ENCODE measurements around the gene HOOK1. TPM values are rescaled to one million over a fixed set of nuclear protein-coding genes. Genes with fewer than 3 reads are reported as not detected.

Gene HOOK1
- total RNA-seq, 1 donor from 2014 or later = 8.9 TPM

DNA sequence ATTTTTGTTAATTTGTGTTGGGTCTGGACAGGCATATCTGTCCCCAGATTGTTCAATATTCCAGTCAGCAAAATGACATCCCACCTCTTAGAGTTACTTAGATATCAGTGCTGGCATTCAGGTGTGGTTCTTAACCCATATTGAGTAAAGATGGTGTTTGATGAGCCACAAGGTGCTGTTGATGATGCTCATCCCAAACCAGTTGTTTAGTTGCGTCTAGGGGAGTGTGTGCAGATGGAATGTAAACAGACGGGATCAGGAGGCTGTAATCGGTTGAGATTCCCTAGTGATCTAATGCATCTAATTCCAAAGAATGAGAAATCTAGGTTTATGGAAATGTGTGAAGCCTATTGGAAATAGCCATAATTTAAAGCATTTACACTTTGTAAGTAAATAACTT is 1.1 kb downstream of the HOOK1 start:
- TF ChIP-seq, protein P1, sequence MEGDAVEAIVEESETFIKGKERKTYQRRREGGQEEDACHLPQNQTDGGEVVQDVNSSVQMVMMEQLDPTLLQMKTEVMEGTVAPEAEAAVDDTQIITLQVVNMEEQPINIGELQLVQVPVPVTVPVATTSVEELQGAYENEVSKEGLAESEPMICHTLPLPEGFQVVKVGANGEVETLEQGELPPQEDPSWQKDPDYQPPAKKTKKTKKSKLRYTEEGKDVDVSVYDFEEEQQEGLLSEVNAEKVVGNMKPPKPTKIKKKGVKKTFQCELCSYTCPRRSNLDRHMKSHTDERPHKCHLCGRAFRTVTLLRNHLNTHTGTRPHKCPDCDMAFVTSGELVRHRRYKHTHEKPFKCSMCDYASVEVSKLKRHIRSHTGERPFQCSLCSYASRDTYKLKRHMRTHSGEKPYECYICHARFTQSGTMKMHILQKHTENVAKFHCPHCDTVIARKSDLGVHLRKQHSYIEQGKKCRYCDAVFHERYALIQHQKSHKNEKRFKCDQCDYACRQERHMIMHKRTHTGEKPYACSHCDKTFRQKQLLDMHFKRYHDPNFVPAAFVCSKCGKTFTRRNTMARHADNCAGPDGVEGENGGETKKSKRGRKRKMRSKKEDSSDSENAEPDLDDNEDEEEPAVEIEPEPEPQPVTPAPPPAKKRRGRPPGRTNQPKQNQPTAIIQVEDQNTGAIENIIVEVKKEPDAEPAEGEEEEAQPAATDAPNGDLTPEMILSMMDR (IDR thresholded peaks at IDR 0.05; ENCODE audit: insufficient read depth, low read length, poor library complexity, severe bottlenecking) = no peak
- H3K4me3 ChIP-seq (ENCODE audit: low read depth, low read length) = peak overlapping the region; percentile 96
- H3K36me3 ChIP-seq (ENCODE audit: control insufficient read depth, insufficient read depth, low read length) = no peaks in the 10 kb centered on the region
- H3K27me3 ChIP-seq (ENCODE audit: control insufficient read depth, insufficient read depth, low read length) = no peaks in the 10 kb centered on the region
- DNase-seq (ENCODE audit: low read depth) = no peak

DNA sequence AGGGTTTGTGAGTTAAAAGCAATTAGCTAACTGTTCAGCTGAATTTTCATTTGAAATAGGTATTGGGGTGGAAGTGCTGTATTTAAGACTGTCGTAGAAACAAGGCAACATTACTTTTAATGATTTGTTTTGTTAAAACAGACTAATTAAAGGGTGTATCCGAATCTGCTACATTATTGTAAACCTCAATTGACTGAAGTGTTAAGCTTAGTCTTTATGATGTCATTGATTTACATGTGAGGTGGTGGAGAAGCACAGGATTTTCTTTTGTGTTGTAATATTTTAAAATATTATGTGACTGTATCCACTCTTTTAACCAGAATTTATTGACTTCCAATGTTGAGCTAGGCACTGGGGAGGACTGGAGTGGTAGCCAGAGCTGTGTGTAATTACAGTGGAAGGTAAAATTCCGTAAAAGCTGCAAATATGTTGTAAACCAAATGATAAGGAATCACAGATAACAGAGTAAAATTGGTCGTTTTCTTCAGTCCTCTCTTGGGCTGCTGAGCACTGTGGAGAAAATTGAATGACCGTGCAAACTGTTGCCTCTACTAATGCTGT is 1.6 kb downstream of the HOOK1 start:
- TF ChIP-seq, protein P1 (IDR thresholded peaks at IDR 0.05; ENCODE audit: insufficient read depth, low read length, poor library complexity, severe bottlenecking) = no peak
- H3K27me3 ChIP-seq (ENCODE audit: control insufficient read depth, insufficient read depth, low read length) = no peaks in the 10 kb centered on the region
- no peaks in the 10 kb centered on the region for H3K36me3 ChIP-seq (ENCODE audit: control insufficient read depth, insufficient read depth, low read length)
- peak overlapping the region; percentile 96 for H3K4me3 ChIP-seq (ENCODE audit: low read depth, low read length)
- DNase-seq (ENCODE audit: low read depth) = no peak

DNA sequence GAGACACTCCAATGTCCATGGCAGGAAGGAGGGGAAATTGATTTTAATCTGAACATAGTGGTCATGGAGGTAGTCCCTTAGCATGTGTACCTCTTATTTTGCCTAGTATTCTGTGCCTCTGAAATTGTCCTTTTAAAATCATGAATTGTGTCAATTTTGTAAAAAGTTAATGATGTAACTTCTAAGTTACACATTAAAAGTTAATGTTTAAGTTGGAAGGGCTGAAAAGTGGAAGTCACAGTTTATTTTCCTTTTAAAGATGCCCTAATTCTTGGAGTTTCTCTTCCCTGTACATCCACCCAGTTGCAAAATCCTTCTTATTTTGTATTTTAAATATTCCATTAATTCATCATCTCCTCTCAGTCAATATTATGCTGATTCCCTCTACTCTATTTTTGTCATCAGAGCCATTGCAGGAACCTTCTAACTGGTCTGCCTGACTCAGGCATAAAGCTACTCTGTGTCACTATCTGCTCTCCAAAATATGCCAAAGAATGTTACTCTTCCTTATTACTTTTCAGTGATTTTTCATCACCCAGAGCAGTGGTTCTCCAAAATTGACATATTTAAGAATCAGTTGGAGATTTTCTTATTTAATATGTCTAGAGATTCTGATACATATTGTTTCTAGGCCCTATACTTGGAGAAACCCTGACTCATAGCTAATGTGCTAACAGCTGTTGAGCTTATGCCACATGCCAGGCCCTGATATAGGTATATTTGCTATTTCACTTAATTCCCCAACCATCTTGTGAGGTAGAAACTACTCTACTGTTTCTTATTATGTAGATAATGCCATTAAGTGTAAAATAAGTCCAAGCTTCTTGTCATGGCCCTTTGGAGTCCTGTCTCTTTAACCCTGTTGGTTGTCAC is 5.1 kb downstream of the HOOK1 start:
- TF ChIP-seq, protein P1 (IDR thresholded peaks at IDR 0.05; ENCODE audit: insufficient read depth, low read length, poor library complexity, severe bottlenecking) = no peak
- DNase-seq (ENCODE audit: low read depth) = no peak
- Histone ChIP-seq H3K36me3 (ENCODE audit: control insufficient read depth, insufficient read depth, low read length) (no peaks in the 10 kb centered on the region), H3K27me3 (ENCODE audit: control insufficient read depth, insufficient read depth, low read length) (no peaks in the 10 kb centered on the region), H3K4me3 (ENCODE audit: low read depth, low read length) (no peak overlapping the region)

DNA sequence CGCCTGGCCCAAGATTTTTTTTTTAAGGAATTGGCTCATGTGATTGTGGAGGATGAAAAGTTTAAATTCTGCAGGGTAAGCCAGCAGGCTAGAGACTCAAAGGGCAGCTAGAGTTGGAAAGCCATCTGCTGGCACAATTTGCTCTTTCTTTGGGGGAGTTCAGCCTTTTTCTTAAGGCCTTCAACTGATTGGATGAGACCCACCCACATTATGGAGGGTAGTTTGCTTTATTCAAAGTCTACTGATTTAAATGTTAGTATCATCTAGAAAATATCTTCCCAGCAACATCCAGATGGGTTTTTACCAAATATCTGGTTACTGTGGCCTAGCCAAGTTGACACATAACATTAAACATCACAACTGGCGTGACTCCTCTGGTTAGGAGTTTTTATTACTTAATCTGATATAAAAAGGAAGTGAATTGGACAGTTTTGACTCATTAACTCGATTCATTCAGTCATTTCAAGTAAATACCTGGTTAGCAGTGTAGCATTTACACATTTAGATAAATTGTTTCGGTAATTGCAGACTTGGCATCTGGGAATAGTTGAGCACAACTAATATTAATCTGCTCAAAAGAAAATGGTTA is 12.4 kb downstream of the HOOK1 start:
- DNase-seq (ENCODE audit: low read depth) = no peak
- TF ChIP-seq, protein P1 (IDR thresholded peaks at IDR 0.05; ENCODE audit: insufficient read depth, low read length, poor library complexity, severe bottlenecking) = no peak

DNA sequence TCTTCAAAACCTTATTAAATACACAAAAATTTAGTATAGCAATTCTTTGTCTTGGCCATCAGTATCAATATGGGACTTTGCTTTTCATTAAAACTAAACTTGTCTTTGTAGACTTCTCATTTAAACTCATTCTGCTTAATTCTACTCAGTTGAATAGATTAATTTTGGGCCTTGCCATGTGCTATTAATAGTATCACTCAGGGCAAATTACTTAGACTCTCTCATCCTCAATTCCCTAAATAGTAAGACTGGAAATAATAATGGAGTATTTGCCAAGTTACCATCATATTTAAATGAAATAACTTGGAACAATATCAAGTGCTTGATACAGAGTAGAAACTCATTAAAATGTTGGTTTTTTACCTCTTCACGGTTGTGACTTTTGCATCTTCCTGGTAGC is 13.4 kb downstream of the HOOK1 start:
- no peaks in the 10 kb centered on the region for H3K27me3 ChIP-seq (ENCODE audit: control insufficient read depth, insufficient read depth, low read length)
- TF ChIP-seq, protein P1 (IDR thresholded peaks at IDR 0.05; ENCODE audit: insufficient read depth, low read length, poor library complexity, severe bottlenecking) = no peak
- H3K4me3 ChIP-seq (ENCODE audit: low read depth, low read length) = no peak overlapping the region
- H3K36me3 ChIP-seq (ENCODE audit: control insufficient read depth, insufficient read depth, low read length) = no peaks in the 10 kb centered on the region
- no peak for DNase-seq (ENCODE audit: low read depth)

More for the DNA sequence above, 12.4 kb downstream of the HOOK1 start:
- no peaks in the 10 kb centered on the region for H3K27me3 ChIP-seq (ENCODE audit: control insufficient read depth, insufficient read depth, low read length)
- no peaks in the 10 kb centered on the region for H3K36me3 ChIP-seq (ENCODE audit: control insufficient read depth, insufficient read depth, low read length)
- no peak overlapping the region for H3K4me3 ChIP-seq (ENCODE audit: low read depth, low read length)

All from kidney epithelial cell (primary cell).